Measurements from ENCODE around the gene SDK2.

SDK2 gene

DNA sequence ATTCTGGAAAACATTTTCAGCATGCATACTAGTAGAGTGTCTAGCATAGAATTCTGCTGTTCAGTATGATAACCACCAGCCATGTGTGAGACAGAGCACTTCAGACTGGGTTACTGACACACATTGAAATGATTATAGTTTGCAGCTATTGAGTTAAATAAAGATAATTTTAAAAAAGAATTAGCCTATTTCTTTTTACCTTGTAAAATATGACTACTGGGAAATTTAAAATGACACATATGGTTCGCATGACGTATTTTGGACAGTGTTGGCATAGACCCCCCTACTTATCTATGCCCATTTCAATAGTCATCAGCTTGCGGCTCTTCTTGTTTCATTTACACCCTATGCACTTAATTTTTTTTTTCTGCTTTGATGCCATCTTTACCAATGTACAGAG, 4.7 kb upstream of the SDK2 start (continued):
- TF ChIP-seq ZNF518A (tag by site-specific recombination; conservative IDR thresholded peaks at IDR 0.05; ENCODE audit: low read depth) (no peak), ZNF175 (tag by site-specific recombination; IDR thresholded peaks at IDR 0.05) (no peak), ZNF140 (tag by site-specific recombination; IDR thresholded peaks at IDR 0.05) (no peak), BCL6B (tag by site-specific recombination; IDR thresholded peaks at IDR 0.05) (no peak), WT1 (tag by site-specific recombination; IDR thresholded peaks at IDR 0.05) (no peak), ZNF555 (tag by site-specific recombination; conservative IDR thresholded peaks at IDR 0.05) (no peak)

- Histone ChIP-seq H3K27ac (ENCODE audit: extremely low read depth, low read depth, low read length) (no peak overlapping the region), H3K9me3 (ENCODE audit: control insufficient read depth, insufficient read depth, low read depth, low read length) (no peaks in the 10 kb centered on the region), H3K4me1 (ENCODE audit: control insufficient read depth, insufficient read depth, low read length) (no peaks in the 10 kb centered on the region), H3K4me3 (ENCODE audit: low read depth, low read length) (no peak overlapping the region), H3K36me3 (ENCODE audit: control insufficient read depth in 2 of 2, insufficient read depth in 1 of 2, low read length in 2 of 2) (no peaks in the 10 kb centered on the region)
- ChIA-PET CTCF (interaction anchor here (0.8 to 2.3 kb wide), 4 partner anchors 32 to 306 kb away, joined by 3 to 7 read pairs (median 4); no protein-coding TSS in a partner anchor), POLR2A (no interaction called here)
- no peak for TF ChIP-seq ZNF404 (tag by site-specific recombination; IDR thresholded peaks at IDR 0.05)
- TF ChIP-seq ZNF777 (tag by site-specific recombination; IDR thresholded peaks at IDR 0.05; ENCODE audit: borderline replicate concordance), result no peak
- no peak for TF ChIP-seq BCL11A (tag by site-specific recombination; IDR thresholded peaks at IDR 0.05; ENCODE audit: low read depth)
- no peak for TF ChIP-seq PRDM10 (tag by site-specific recombination; IDR thresholded peaks at IDR 0.05)
- TF ChIP-seq ZNF121 (tag by site-specific recombination; IDR thresholded peaks at IDR 0.05), result no peak
- no peak for TF ChIP-seq ZNF707 (tag by site-specific recombination; IDR thresholded peaks at IDR 0.05)
- TF ChIP-seq, protein P1, sequence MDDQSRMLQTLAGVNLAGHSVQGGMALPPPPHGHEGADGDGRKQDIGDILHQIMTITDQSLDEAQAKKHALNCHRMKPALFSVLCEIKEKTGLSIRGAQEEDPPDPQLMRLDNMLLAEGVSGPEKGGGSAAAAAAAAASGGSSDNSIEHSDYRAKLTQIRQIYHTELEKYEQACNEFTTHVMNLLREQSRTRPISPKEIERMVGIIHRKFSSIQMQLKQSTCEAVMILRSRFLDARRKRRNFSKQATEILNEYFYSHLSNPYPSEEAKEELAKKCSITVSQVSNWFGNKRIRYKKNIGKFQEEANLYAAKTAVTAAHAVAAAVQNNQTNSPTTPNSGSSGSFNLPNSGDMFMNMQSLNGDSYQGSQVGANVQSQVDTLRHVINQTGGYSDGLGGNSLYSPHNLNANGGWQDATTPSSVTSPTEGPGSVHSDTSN (CRISPR knock-in tag; IDR thresholded peaks at IDR 0.05), result no peak
- TF ChIP-seq ZNF701 (tag by site-specific recombination; IDR thresholded peaks at IDR 0.05), result no peak
- TF ChIP-seq, protein P2, sequence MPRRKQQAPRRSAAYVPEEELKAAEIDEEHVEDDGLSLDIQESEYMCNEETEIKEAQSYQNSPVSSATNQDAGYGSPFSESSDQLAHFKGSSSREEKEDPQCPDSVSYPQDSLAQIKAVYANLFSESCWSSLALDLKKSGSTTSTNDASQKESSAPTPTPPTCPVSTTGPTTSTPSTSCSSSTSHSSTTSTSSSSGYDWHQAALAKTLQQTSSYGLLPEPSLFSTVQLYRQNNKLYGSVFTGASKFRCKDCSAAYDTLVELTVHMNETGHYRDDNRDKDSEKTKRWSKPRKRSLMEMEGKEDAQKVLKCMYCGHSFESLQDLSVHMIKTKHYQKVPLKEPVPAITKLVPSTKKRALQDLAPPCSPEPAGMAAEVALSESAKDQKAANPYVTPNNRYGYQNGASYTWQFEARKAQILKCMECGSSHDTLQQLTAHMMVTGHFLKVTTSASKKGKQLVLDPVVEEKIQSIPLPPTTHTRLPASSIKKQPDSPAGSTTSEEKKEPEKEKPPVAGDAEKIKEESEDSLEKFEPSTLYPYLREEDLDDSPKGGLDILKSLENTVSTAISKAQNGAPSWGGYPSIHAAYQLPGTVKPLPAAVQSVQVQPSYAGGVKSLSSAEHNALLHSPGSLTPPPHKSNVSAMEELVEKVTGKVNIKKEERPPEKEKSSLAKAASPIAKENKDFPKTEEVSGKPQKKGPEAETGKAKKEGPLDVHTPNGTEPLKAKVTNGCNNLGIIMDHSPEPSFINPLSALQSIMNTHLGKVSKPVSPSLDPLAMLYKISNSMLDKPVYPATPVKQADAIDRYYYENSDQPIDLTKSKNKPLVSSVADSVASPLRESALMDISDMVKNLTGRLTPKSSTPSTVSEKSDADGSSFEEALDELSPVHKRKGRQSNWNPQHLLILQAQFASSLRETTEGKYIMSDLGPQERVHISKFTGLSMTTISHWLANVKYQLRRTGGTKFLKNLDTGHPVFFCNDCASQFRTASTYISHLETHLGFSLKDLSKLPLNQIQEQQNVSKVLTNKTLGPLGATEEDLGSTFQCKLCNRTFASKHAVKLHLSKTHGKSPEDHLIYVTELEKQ (tag by site-specific recombination; IDR thresholded peaks at IDR 0.05; ENCODE audit: borderline replicate concordance), result no peak
- no peak for TF ChIP-seq ZNF112 (tag by site-specific recombination; IDR thresholded peaks at IDR 0.05)
- no peak for TF ChIP-seq KLF9 (tag by site-specific recombination; IDR thresholded peaks at IDR 0.05; ENCODE audit: low read depth)
- TF ChIP-seq, protein P3, sequence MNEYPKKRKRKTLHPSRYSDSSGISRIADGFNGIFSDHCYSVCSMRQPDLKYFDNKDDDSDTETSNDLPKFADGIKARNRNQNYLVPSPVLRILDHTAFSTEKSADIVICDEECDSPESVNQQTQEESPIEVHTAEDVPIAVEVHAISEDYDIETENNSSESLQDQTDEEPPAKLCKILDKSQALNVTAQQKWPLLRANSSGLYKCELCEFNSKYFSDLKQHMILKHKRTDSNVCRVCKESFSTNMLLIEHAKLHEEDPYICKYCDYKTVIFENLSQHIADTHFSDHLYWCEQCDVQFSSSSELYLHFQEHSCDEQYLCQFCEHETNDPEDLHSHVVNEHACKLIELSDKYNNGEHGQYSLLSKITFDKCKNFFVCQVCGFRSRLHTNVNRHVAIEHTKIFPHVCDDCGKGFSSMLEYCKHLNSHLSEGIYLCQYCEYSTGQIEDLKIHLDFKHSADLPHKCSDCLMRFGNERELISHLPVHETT (tag by site-specific recombination; IDR thresholded peaks at IDR 0.05), result no peak
Measured at GRCh38 chr17:73648543-73648820, 4.2 kb upstream of the SDK2 start.
